ENCODE measurements around the gene ABCC2.
"Not testable (repeated sequence)": the region's sequence is repeated elsewhere in the genome, so short reads cannot be mapped to it uniquely, and the experiment has no call there.

Gene ABCC2

DNA sequence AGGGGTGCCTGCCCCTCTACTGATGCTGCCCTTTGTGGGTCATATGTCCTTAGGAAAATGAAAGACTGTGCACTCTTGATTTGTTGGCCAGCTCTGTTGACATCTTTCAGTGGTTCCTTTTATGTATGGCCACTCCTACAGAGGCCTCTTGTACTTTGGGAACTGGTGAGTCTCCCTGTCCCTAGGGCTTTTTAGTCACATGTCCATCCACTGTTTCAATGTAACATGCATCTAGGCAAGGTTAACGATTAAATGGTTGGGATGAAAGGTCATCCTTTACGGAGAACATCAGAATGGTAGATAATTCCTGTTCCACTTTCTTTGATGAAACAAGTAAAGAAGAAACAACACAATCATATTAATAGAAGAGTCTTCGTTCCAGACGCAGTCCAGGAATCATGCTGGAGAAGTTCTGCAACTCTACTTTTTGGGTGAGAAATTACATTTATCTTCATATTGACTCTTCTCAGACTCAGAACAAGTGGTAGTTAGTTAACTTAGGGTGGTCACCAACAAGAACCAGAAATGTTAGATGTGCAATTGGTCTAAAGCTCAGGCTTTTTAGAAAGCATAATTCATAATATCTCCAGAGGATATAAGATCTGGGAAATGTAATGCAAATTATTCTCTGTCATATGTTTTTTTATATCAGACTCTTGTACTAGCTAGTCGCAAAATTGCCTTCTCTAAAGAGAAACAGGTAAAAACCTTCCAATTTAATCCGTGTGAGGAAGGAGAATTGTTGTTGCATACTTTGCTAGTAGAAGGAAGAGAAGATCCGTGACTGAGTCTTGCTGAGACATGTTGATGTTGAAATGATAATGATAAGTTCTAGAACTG lies at the start of gene ABCC2:
TSS of gene ABCC2 (plus strand) at position 194 of the 840 bp plus-strand sequence. CDS start at position 399, 205 bp downstream.
- DNase-seq (ENCODE audit: low spot score) = no peak

DNA sequence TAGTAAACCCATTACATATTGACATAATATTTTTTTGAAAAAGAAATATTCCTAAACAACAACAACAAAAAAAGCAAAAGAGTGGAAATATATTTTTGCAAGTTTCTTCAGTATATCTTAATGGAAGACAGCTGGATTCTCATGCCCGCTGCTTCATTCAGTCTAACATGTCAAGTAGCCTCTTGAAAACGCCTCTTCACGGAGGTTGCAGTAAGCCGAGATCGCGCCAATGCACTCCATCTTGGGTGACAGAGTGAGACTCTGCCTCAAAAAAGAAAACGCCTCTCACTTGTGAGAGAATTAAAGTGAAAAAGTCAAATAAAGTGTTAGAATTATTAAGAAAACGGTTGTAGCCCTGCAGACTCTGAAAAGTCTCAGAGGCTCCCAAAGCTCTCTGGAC lies 49.1 kb upstream of the ABCC2 start:
- DNase-seq (ENCODE audit: low spot score) = no peak

- not testable (repeated sequence) for DNase-seq (ENCODE audit: low spot score)
These were observed 48.3 kb upstream of the ABCC2 start for GRCh38 chr10:99734111-99734510.

GRCh38 chr10:99740260-99740659 lies 42.2 kb upstream of the ABCC2 start:
- no peak for DNase-seq (ENCODE audit: low spot score)

GRCh38 chr10:99740933-99741559 lies 41.4 kb upstream of the ABCC2 start:
- DNase-seq (ENCODE audit: low spot score) = no peak

DNA sequence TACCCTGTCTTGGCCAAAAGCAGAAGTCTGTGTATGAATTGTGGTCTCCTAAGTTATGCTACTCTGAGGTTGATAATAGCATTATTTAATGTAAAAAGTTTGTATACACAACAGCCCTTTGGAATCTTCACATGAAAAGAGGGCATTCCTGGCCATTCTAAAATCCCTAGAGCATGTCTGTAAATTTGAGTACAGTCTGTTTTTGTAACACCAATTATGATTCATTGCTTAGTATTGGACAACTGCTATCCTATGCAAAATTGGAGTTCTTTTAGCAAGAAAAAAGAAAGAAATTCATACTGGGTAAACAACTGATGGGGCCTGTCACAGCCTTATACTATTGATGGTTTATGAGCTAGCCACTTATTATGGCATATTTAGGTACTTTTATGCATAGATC lies 40.2 kb upstream of the ABCC2 start:
- no peak for DNase-seq (ENCODE audit: low spot score)

- DNase-seq (ENCODE audit: low spot score) = no peak
These were observed 39.7 kb upstream of the ABCC2 start for GRCh38 chr10:99742701-99743100.

GRCh38 chr10:99743841-99744240 lies 38.6 kb upstream of the ABCC2 start:
- DNase-seq (ENCODE audit: low spot score) = no peak

- not testable (repeated sequence) for DNase-seq (ENCODE audit: low spot score)
These were observed 36.3 kb upstream of the ABCC2 start for GRCh38 chr10:99746166-99746565.

GRCh38 chr10:99748823-99749451 lies 33.5 kb upstream of the ABCC2 start:
- no peak for DNase-seq (ENCODE audit: low spot score)

DNA sequence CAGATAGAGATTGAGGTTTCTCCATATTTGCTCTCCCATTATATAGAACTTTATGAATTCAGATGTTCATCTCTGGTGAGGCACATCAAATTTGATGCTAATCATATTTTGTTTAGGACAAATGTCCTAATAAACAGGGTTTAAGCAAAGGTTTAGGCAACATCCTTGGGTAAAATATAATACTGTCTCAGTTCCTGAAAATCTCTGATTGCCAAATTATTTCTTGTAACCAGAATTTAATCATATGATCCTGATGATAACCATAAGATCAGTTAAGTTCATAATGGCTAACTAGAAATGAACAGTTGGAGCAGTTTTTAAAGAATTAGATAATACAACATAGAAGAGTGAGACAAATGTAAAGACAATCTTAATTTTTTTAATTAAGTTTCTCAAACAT lies 31.8 kb upstream of the ABCC2 start:
- no peak for DNase-seq (ENCODE audit: low spot score)

DNA sequence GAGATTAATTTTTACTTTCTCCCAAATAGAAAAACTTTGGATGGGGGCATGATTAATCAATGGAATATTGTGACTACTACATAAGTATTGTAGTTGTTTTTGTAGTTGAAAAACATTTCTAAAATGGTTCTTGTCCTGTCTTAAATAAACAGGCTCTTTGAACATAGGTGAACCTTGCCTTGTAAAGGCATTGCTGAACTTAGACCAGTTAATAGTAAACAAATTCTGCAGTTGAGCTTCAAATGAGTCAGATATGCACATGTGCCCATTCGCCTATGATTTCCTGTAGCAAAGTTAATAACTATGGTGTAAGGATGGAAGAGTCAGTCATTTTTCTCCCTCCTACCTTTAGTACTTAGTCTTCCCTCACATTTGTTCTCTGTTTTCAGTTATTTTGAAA lies 27.8 kb upstream of the ABCC2 start:
- no peak for DNase-seq (ENCODE audit: low spot score)

GRCh38 chr10:99756159-99756558 lies 26.3 kb upstream of the ABCC2 start:
- no peak for DNase-seq (ENCODE audit: low spot score)

DNA sequence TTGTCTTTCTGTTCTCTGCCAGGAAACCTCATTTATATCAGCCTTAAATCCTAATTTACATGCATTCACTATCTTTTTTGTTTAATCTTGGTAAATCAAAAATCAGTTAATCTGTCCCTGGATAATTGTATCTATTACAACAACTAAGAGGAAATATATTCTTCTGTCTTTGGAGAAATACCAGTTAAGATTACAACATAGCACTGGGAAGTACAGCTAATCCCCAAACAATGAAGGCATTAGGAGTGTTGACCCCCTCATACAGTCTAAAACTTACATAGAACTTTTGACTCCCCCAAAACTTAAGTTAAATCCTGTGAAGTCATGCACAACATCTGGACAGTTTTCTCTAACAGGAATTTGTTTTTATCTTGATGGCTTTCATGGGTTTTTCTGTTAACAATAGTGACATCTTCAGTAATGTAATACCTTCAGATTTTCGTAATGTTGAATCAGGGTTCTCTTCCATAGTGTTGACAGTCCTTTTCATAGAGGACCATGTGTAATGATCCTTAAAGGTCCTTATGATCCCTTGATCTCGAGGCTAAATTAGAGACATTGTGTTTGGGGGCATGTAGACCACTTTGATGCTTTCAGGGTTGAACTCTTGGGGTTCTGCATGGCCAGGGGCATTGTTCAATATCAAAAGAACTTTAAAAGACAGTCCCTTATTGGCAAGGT lies 24.1 kb upstream of the ABCC2 start:
- no peak for DNase-seq (ENCODE audit: low spot score)

DNA sequence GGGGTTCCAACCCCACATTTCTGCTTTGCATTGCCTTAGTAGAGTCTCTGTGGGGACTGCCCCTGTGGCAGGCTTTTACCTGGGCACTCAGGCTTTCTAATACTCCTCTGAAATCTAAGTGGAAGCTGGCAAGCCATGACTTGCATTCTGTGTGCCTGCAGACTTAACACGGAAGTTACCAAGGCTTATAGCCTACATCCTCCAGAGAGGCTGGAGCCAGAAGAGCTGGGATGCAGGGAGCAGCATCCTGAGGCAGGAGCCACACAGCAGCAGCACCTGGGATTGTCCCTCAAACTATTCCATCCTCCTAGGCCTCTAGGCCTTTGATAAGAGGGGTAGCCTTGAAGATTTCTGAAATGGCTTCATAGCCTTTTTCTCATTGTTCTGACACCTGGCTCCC lies 22.1 kb upstream of the ABCC2 start:
- no peak for DNase-seq (ENCODE audit: low spot score)

- no peak for DNase-seq (ENCODE audit: low spot score)
These were observed 21.1 kb upstream of the ABCC2 start for GRCh38 chr10:99761365-99761764.

DNA sequence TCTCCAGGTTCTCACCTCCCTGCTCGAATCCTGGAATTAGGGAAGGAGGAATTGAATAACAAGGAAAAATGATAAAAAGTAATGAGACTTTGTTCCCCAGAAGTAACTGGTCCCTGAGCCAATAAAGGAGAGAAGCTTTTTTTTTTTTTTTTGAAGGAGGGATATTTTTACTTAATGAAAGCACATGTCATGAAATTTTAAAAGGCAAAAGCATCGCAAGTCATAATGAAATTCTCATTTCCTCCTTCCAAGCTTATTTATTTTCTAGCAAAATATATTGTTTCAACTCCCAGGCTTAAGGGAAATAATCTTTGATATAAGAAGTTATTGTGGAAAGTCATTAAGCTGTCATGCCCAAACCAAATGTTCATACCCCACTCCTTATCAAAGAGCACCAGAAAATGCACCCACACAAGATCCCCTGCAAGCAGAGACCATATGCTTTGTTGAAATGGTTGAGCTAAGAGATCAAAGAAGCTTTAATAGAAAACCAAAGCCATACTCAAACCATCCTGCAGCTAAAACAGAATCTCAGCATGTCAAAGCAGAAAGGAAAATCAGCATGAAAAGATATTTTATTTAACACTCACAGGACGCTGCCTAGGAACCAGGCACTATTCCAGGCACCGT lies 16.7 kb upstream of the ABCC2 start:
- no peak for DNase-seq (ENCODE audit: low spot score)

GRCh38 chr10:99766302-99766681 lies 16.1 kb upstream of the ABCC2 start:
- DNase-seq (ENCODE audit: low spot score) = no peak

- no peak for DNase-seq (ENCODE audit: low spot score)
These were observed 14.5 kb upstream of the ABCC2 start for GRCh38 chr10:99767901-99768300.

GRCh38 chr10:99768556-99768955 lies 13.9 kb upstream of the ABCC2 start:
- no peak for DNase-seq (ENCODE audit: low spot score)

GRCh38 chr10:99769706-99770105 lies 12.7 kb upstream of the ABCC2 start:
- DNase-seq (ENCODE audit: low spot score) = no peak

- no peak for DNase-seq (ENCODE audit: low spot score)
These were observed 11.9 kb upstream of the ABCC2 start for GRCh38 chr10:99770408-99771045.
